Sigmoid colon (tissue), 4 donors: ENCODE data around the gene GCH1.

Source experiments
- CTCF ChIP-seq, 4 experiments: fragments of 450-650 bp in 3 of 4; fragments of 200-600 bp in 1 of 4; IDR thresholded peaks; one replicate each; pipeline ENCODE4 v1.5.1; 2016 to 2019; ENCODE audit warnings: antibody characterized with exemption in 4 of 4, mild to moderate bottlenecking in 3 of 4, moderate library complexity in 2 of 4
- EP300 ChIP-seq, 4 donors: sonication (generic); formaldehyde crosslinking; IDR thresholded peaks; one replicate each; pipeline ENCODE4 v1.6.1; 2017; ENCODE audit warnings: antibody characterized with exemption in 4 of 4
- POLR2AphosphoS5 ChIP-seq, 4 donors: sonication (generic); formaldehyde crosslinking; IDR thresholded peaks; one replicate each; pipeline ENCODE4 v1.6.1; 2017; ENCODE audit warnings: antibody characterized with exemption in 4 of 4

- TF ChIP-seq EP300 (IDR thresholded peaks at IDR 0.05) (no peak), POLR2AphosphoS5 (IDR thresholded peaks at IDR 0.05) (no peak), CTCF (IDR thresholded peaks at IDR 0.05) (no peak)
Observed at GRCh38 chr14:54804538-54805041, 98.0 kb downstream of the GCH1 start.
